GM12878 (cell line): ENCODE data around the gene PPM1K. TPM values are rescaled to one million over a fixed set of nuclear protein-coding genes. Genes with fewer than 3 reads are reported as not detected.

Source experiments
- ATAC-seq: fragments of 200-7000 bp; cut with Tn5 transposase; 3 replicates; pipeline ENCODE4 v1.9.1; 2020; ENCODE audit warnings: mild to moderate bottlenecking, moderate library complexity
- BruUV-seq: library from RNA; stranded (reverse); fragments of 400-500 nt; replicated peaks from 2 replicates; lab custom pipeline; 2021; lab: Mats Ljungman, UMichigan
- CTCF ChIA-PET: fragments of 300-600 bp; sonication (Branson Sonifier 250); formaldehyde crosslinking; extraction: SDS; loops from one replicate; lab custom pipeline; 2021; ENCODE audit warnings: inconsistent platforms; lab: Yijun Ruan, JAX
- POLR2A ChIA-PET: fragments of 350-600 bp; formaldehyde crosslinking; extraction: SDS; loops from one replicate; lab custom pipeline; 2021; ENCODE audit warnings: inconsistent platforms; lab: Charles Lee
- RAD21 ChIA-PET: fragments of 300-600 bp; sonication (Branson Sonifier 250); formaldehyde crosslinking; loops from one replicate; lab custom pipeline; 2023; ENCODE audit warnings: antibody characterized with exemption; ENCODE audit not compliant: unreplicated experiment; lab: Charles Lee
- SMC1A ChIA-PET: fragments of 300-600 bp; sonication (Branson Sonifier 250); formaldehyde crosslinking; loops from one replicate; lab custom pipeline; 2023; ENCODE audit not compliant: unreplicated experiment, uncharacterized antibody; lab: Charles Lee
- DNase-seq: peaks from one replicate; pipeline ENCODE4 v3.0.0-alpha.2; 2011; ENCODE audit warnings: low read depth, low spot score
- FAIRE-seq: peaks from 3 replicates; lab custom pipeline; 2011; peaks lifted over from hg19 to GRCh38; lab: Jason Lieb, UNC
- H2AFZ ChIP-seq: 2 replicates; pipeline ENCODE4 v1.6.0; 2011; ENCODE audit warnings: low read depth, low read length, control low read depth; ENCODE audit not compliant: control insufficient read depth
- H3K27ac ChIP-seq: 2 replicates; pipeline ENCODE4 v1.5.1; 2011; ENCODE audit warnings: control low read depth; ENCODE audit not compliant: control insufficient read depth, insufficient read depth
- H3K27me3 ChIP-seq, 2 experiments: replicated peaks in 1 of 2; 2 replicates each; pipeline versions ENCODE4 v1.6.0 to v1.6.1; 2011; ENCODE audit warnings: low read length in 1 of 2; ENCODE audit not compliant: control insufficient read depth in 2 of 2, insufficient read depth in 2 of 2
- H3K36me3 ChIP-seq, 2 experiments: 2 replicates each; pipeline ENCODE4 v1.5.1; 2011; ENCODE audit warnings: low read length in 1 of 2; ENCODE audit not compliant: control insufficient read depth in 2 of 2, insufficient read depth in 2 of 2
- H3K4me1 ChIP-seq: 2 replicates; pipeline ENCODE4 v1.6.1; 2011; ENCODE audit warnings: mild to moderate bottlenecking, low read length, moderate library complexity, mixed read lengths; ENCODE audit not compliant: control insufficient read depth, insufficient read depth
- H3K4me2 ChIP-seq: 2 replicates; pipeline ENCODE4 v1.6.0; 2011; ENCODE audit warnings: control low read depth; ENCODE audit not compliant: control insufficient read depth, insufficient read depth
- H3K4me3 ChIP-seq: fragments of 200-600 bp; sonication (generic); 2 replicates; pipeline ENCODE4 v1.5.1; 2016
- H3K79me2 ChIP-seq: 2 replicates; pipeline ENCODE4 v1.6.0; 2011; ENCODE audit warnings: low read length; ENCODE audit not compliant: control insufficient read depth, insufficient read depth
- H3K9ac ChIP-seq: 2 replicates; pipeline ENCODE4 v1.8.0; 2011; ENCODE audit warnings: low read length, control low read depth, mixed read lengths; ENCODE audit not compliant: control insufficient read depth, insufficient read depth
- H3K9me3 ChIP-seq: replicated peaks from 3 replicates; pipeline ENCODE4 v1.5.1; 2011; ENCODE audit warnings: mild to moderate bottlenecking, low read length; ENCODE audit not compliant: control insufficient read depth, insufficient read depth
- H4K20me1 ChIP-seq: 2 replicates; pipeline ENCODE4 v1.6.0; 2011; ENCODE audit not compliant: control insufficient read depth, insufficient read depth
- BRCA1 ChIP-seq: IDR thresholded peaks from 2 replicates; pipeline ENCODE4 v1.6.1; 2011; ENCODE audit warnings: low read depth, low read length, improper control_type of control experiment
- CHD1 ChIP-seq: IDR thresholded peaks from 2 replicates; pipeline ENCODE4 v1.6.1; 2012; ENCODE audit warnings: low read depth, low read length, improper control_type of control experiment
- CHD2 ChIP-seq: IDR thresholded peaks from 2 replicates; pipeline ENCODE4 v1.6.1; 2011; ENCODE audit warnings: low read depth, low read length, improper control_type of control experiment, borderline replicate concordance
- IKZF1 ChIP-seq: fragments of 450-650 bp; conservative IDR thresholded peaks from 2 replicates; pipeline ENCODE4 v1.6.1; 2017; ENCODE audit warnings: antibody characterized with exemption, mild to moderate bottlenecking
- IKZF2 ChIP-seq, 2 experiments: fragments of 450-650 bp; IDR thresholded peaks; 2 replicates each; pipeline ENCODE4 v1.6.1; 2017; ENCODE audit warnings: mild to moderate bottlenecking in 2 of 2, moderate library complexity in 2 of 2
- SMC3 ChIP-seq: IDR thresholded peaks from 2 replicates; pipeline ENCODE4 v1.6.1; 2011; ENCODE audit warnings: low read length, improper control_type of control experiment, borderline replicate concordance
- SREBF1 ChIP-seq: IDR thresholded peaks from 2 replicates; pipeline ENCODE4 v1.6.1; 2012; ENCODE audit warnings: mild to moderate bottlenecking, low read length
- WGBS: methylation state at CpG from one replicate; pipeline ENCODE4 v1.1.6; 2016; ENCODE audit warnings: low lambda C conversion rate; ENCODE audit not compliant: insufficient replicate concordance, insufficient coverage; ENCODE audit errors: missing lambda C conversion rate; 5-methylcytosine and 5-hydroxymethylcytosine counted together
- in situ Hi-C: fragments of 300-500 bp; cut with MboI; formaldehyde crosslinking; loops from 9 replicates; pipeline ENCODE4 v1.14.3; 2018; ENCODE audit warnings: mixed read lengths
- intact Hi-C: fragments of 100-400 bp; cut with micrococcal nuclease; formaldehyde crosslinking; loops from one replicate; pipeline ENCODE4 v1.14.2; 2022; ENCODE audit not compliant: unreplicated experiment
- polyA plus RNA-seq, 11 experiments: library from polyadenylated mRNA; depleted of rRNA in 4 of 11; unstranded in 6 of 11; stranded (reverse) in 5 of 11; fragments of >200 nt; fragmentation: Nextera tagmentation in 4 of 11; fragmentation: Illumina TruSeq in 1 of 11; extraction: Ambion mirVana in 4 of 11; extraction: Trizol in 1 of 11; gene quantifications; 1 replicate in 1 of 11; 2 replicates in 10 of 11; pipeline versions ENCODE4 v1.2.1 to v1.2.3, GENCODE V29; 2011 to 2016; ENCODE audit warnings: inconsistent platforms in 2 of 11, missing spikeins in 2 of 11, low read depth in 1 of 11
- total RNA-seq, 4 experiments: library from RNA; depleted of rRNA in 3 of 4; stranded (reverse); fragments of >200 nt in 3 of 4; fragmentation: Illumina TruSeq in 1 of 4; extraction: Trizol in 1 of 4; gene quantifications; 2 replicates each; pipeline versions ENCODE4 v1.2.1 to v1.2.3, GENCODE V29; 2013 to 2021
- TF ChIP-seq, protein P1 (sequence below), 3 experiments: IDR thresholded peaks in 2 of 3; conservative IDR thresholded peaks in 1 of 3; 2 replicates each; pipeline ENCODE4 v1.5.1; 2011; ENCODE audit warnings: low read depth in 3 of 3, low read length in 3 of 3, mild to moderate bottlenecking in 3 of 3, control low read depth in 2 of 3, moderate library complexity in 2 of 3, inconsistent platforms in 1 of 3, mixed read lengths in 1 of 3; ENCODE audit not compliant: control insufficient read depth in 2 of 3, insufficient read depth in 1 of 3; ENCODE audit errors: extremely low read depth in 1 of 3
- TF ChIP-seq, protein P2 (sequence below): IDR thresholded peaks from 2 replicates; pipeline ENCODE4 v1.6.1; 2012; ENCODE audit warnings: improper control_type of control experiment, low read depth, low read length; ENCODE audit not compliant: insufficient replicate concordance
- TF ChIP-seq, protein P3 (sequence below): fragments of 450-650 bp; formaldehyde crosslinking; IDR thresholded peaks from 2 replicates; pipeline ENCODE4 v1.4.0; 2020; ENCODE audit warnings: mild to moderate bottlenecking, moderate library complexity

PPM1K gene
- total and polyA plus RNA-seq, 10 of the 15 experiments (the other 5 are each of a cell fraction or from before 2014, with no cell fraction given): 25.0 to 79.1 (median 36.9) TPM

DNA sequence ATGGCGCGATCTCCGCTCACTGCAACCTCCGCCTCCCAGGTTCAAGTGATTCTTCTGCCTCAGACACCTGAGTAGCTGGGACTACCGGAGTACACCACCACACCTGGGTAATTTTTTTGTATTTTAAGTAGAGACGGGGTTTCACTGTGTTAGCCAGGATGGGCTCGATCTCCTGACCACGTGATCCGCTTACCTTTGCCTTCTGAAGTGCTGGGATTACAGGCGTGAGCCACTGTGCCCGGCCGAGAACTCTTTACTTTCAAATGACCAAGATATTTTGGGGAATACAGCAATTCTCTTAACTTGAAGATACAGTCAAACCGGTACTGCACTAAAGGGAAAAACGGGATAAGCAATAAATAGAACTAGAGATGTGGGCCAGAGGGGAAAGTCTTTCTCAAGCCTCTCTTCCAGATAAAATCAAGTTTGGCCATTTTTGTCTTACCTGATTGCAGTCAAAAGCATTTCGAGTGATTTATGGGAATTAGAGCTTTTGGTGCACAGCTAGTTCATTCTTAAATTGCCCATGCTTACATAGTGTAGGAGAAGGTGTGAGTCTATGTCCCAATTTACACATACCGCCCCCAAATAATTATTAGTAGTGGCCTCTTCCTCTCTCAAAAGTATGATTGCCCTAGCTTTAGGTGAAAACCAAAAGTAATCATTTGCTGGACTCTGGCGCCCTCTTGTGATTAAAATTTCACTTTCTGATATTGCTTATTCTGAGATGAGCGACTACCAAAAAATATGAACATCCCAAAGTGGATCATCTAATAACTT, 72.7 kb downstream of the PPM1K start:
- in situ Hi-C loops (loop anchor here (5.0 to 25.0 kb wide), 3 partner anchors 179 to 524 kb away; no protein-coding TSS in a partner anchor), intact Hi-C loops (loop anchor here (1.0 to 5.0 kb wide), 5 partner anchors 178 to 715 kb away; partner anchors contain the start of gene SPP1)
- no peaks in the 10 kb centered on the region for H3K4me1 ChIP-seq
- RAD21 ChIA-PET: interaction anchor here (0.6 to 1.7 kb wide), 21 partner anchors 9 to 714 kb away, joined by 3 to 41 read pairs (median 3); partner anchors contain the start of gene SPP1
- no peaks in the 10 kb centered on the region for H3K79me2 ChIP-seq
- BruUV-seq: no TSS peak
- CTCF ChIA-PET: interaction anchor here (0.6 to 9.0 kb wide), 53 partner anchors 8 to 729 kb away, joined by 3 to 159 read pairs (median 4); partner anchors contain the start of genes MEPE and SPP1
- ATAC-seq (peak; percentile 87), DNase-seq (no peak), FAIRE-seq (peak; percentile 87)
- no peak overlapping the region for H3K27ac ChIP-seq
- H3K4me2 ChIP-seq: no peak overlapping the region
- no peaks in the 10 kb centered on the region for H3K9me3 ChIP-seq
- H3K9ac ChIP-seq: no peak overlapping the region
- H2AFZ ChIP-seq: no peak overlapping the region
- no peaks in the 10 kb centered on the region for H3K27me3 ChIP-seq
- 41% methylated on average over 18 of the region's 18 CpGs for WGBS
- SMC1A ChIA-PET: interaction anchor here (0.6 to 2.1 kb wide), 30 partner anchors 10 to 534 kb away, joined by 3 to 25 read pairs (median 4); no protein-coding TSS in a partner anchor
- POLR2A ChIA-PET: interaction anchor here (1.4 kb wide), 1 partner anchor 300 kb away, joined by 4 read pairs; no protein-coding TSS in a partner anchor
- H4K20me1 ChIP-seq: no peaks in the 10 kb centered on the region
- H3K4me3 ChIP-seq: no peak overlapping the region
- no peaks in the 10 kb centered on the region for H3K36me3 ChIP-seq
- TF ChIP-seq CHD1: no peak
- TF ChIP-seq SMC3: peak; percentile 85
- TF ChIP-seq IKZF1: no peak
- TF ChIP-seq BRCA1: no peak
- TF ChIP-seq CHD2: no peak
- TF ChIP-seq SREBF1: no peak
- TF ChIP-seq, protein P1, sequence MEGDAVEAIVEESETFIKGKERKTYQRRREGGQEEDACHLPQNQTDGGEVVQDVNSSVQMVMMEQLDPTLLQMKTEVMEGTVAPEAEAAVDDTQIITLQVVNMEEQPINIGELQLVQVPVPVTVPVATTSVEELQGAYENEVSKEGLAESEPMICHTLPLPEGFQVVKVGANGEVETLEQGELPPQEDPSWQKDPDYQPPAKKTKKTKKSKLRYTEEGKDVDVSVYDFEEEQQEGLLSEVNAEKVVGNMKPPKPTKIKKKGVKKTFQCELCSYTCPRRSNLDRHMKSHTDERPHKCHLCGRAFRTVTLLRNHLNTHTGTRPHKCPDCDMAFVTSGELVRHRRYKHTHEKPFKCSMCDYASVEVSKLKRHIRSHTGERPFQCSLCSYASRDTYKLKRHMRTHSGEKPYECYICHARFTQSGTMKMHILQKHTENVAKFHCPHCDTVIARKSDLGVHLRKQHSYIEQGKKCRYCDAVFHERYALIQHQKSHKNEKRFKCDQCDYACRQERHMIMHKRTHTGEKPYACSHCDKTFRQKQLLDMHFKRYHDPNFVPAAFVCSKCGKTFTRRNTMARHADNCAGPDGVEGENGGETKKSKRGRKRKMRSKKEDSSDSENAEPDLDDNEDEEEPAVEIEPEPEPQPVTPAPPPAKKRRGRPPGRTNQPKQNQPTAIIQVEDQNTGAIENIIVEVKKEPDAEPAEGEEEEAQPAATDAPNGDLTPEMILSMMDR (IDR thresholded peaks at IDR 0.05 in 2 of 3, conservative IDR thresholded peaks at IDR 0.05 in 1 of 3; ENCODE audit: control insufficient read depth in 2 of 3, extremely low read depth in 1 of 3, insufficient read depth in 1 of 3, low read depth in 3 of 3, low read length in 3 of 3): peak; percentile 43 to 77 (median 69)
- TF ChIP-seq, protein P2, sequence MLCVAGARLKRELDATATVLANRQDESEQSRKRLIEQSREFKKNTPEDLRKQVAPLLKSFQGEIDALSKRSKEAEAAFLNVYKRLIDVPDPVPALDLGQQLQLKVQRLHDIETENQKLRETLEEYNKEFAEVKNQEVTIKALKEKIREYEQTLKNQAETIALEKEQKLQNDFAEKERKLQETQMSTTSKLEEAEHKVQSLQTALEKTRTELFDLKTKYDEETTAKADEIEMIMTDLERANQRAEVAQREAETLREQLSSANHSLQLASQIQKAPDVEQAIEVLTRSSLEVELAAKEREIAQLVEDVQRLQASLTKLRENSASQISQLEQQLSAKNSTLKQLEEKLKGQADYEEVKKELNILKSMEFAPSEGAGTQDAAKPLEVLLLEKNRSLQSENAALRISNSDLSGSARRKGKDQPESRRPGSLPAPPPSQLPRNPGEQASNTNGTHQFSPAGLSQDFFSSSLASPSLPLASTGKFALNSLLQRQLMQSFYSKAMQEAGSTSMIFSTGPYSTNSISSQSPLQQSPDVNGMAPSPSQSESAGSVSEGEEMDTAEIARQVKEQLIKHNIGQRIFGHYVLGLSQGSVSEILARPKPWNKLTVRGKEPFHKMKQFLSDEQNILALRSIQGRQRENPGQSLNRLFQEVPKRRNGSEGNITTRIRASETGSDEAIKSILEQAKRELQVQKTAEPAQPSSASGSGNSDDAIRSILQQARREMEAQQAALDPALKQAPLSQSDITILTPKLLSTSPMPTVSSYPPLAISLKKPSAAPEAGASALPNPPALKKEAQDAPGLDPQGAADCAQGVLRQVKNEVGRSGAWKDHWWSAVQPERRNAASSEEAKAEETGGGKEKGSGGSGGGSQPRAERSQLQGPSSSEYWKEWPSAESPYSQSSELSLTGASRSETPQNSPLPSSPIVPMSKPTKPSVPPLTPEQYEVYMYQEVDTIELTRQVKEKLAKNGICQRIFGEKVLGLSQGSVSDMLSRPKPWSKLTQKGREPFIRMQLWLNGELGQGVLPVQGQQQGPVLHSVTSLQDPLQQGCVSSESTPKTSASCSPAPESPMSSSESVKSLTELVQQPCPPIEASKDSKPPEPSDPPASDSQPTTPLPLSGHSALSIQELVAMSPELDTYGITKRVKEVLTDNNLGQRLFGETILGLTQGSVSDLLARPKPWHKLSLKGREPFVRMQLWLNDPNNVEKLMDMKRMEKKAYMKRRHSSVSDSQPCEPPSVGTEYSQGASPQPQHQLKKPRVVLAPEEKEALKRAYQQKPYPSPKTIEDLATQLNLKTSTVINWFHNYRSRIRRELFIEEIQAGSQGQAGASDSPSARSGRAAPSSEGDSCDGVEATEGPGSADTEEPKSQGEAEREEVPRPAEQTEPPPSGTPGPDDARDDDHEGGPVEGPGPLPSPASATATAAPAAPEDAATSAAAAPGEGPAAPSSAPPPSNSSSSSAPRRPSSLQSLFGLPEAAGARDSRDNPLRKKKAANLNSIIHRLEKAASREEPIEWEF: no peak
- TF ChIP-seq, protein P3, sequence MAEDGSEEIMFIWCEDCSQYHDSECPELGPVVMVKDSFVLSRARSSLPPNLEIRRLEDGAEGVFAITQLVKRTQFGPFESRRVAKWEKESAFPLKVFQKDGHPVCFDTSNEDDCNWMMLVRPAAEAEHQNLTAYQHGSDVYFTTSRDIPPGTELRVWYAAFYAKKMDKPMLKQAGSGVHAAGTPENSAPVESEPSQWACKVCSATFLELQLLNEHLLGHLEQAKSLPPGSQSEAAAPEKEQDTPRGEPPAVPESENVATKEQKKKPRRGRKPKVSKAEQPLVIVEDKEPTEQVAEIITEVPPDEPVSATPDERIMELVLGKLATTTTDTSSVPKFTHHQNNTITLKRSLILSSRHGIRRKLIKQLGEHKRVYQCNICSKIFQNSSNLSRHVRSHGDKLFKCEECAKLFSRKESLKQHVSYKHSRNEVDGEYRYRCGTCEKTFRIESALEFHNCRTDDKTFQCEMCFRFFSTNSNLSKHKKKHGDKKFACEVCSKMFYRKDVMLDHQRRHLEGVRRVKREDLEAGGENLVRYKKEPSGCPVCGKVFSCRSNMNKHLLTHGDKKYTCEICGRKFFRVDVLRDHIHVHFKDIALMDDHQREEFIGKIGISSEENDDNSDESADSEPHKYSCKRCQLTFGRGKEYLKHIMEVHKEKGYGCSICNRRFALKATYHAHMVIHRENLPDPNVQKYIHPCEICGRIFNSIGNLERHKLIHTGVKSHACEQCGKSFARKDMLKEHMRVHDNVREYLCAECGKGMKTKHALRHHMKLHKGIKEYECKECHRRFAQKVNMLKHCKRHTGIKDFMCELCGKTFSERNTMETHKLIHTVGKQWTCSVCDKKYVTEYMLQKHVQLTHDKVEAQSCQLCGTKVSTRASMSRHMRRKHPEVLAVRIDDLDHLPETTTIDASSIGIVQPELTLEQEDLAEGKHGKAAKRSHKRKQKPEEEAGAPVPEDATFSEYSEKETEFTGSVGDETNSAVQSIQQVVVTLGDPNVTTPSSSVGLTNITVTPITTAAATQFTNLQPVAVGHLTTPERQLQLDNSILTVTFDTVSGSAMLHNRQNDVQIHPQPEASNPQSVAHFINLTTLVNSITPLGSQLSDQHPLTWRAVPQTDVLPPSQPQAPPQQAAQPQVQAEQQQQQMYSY: no peak
- TF ChIP-seq IKZF2 (IDR thresholded peaks at IDR 0.05): no peak
